Neuronal stem cell (in vitro differentiated cells): ENCODE measurements around the gene FMR1NB.

Experiments used
- DNase-seq: peaks from one replicate; pipeline ENCODE4 v3.0.0-alpha.2; 2013; ENCODE audit warnings: low spot score
- H2AFZ ChIP-seq: one replicate; pipeline ENCODE4 v1.6.1; 2013; ENCODE audit warnings: mild to moderate bottlenecking, low read length, inconsistent platforms
- H2AK5ac ChIP-seq: 2 replicates; pipeline ENCODE4 v1.6.1; 2013; ENCODE audit warnings: low read depth, mild to moderate bottlenecking, inconsistent platforms, low read length, moderate library complexity, mixed read lengths
- H2BK120ac ChIP-seq: 2 replicates; pipeline ENCODE4 v1.6.1; 2013; ENCODE audit warnings: low read depth, mild to moderate bottlenecking, inconsistent platforms, low read length, moderate library complexity, mixed read lengths
- H2BK12ac ChIP-seq: one replicate; pipeline ENCODE4 v1.6.1; 2013; ENCODE audit warnings: low read length, inconsistent platforms
- H2BK15ac ChIP-seq: 2 replicates; pipeline ENCODE4 v1.6.1; 2013; ENCODE audit warnings: mild to moderate bottlenecking, low read length, inconsistent platforms, mixed read lengths
- H2BK5ac ChIP-seq: one replicate; pipeline ENCODE4 v1.6.1; 2013; ENCODE audit warnings: inconsistent platforms, mild to moderate bottlenecking, low read length, moderate library complexity
- H3K14ac ChIP-seq: one replicate; pipeline ENCODE4 v1.6.1; 2013; ENCODE audit warnings: low read length, inconsistent platforms
- H3K18ac ChIP-seq: 2 replicates; pipeline ENCODE4 v1.6.1; 2013; ENCODE audit warnings: low read length, inconsistent platforms
- H3K23ac ChIP-seq: 2 replicates; pipeline ENCODE4 v1.6.1; 2013; ENCODE audit warnings: low read depth, mild to moderate bottlenecking, mixed read lengths, low read length, inconsistent platforms; ENCODE audit not compliant: poor library complexity
- H3K27ac ChIP-seq: replicated peaks from 3 replicates; pipeline ENCODE4 v1.5.1; 2013; ENCODE audit warnings: low read length, inconsistent platforms
- H3K27me3 ChIP-seq, 3 experiments: 2 replicates each; pipeline ENCODE4 v1.6.1; 2013; ENCODE audit warnings: low read length in 3 of 3, mild to moderate bottlenecking in 2 of 3, inconsistent platforms in 1 of 3, low read depth in 1 of 3, mixed read lengths in 1 of 3, moderate library complexity in 1 of 3; ENCODE audit not compliant: control insufficient read depth in 3 of 3, insufficient read depth in 3 of 3
- H3K36me3 ChIP-seq, 2 donors: replicated peaks in 1 of 2; 2 replicates each; pipeline ENCODE4 v1.6.1; 2013; ENCODE audit warnings: low read length in 2 of 2; ENCODE audit not compliant: control insufficient read depth in 2 of 2, insufficient read depth in 2 of 2
- H3K4ac ChIP-seq: 2 replicates; pipeline ENCODE4 v1.6.1; 2013; ENCODE audit warnings: inconsistent platforms, mild to moderate bottlenecking, low read length, moderate library complexity
- H3K4me1 ChIP-seq, 2 donors: 1 replicate in 1 of 2; 2 replicates in 1 of 2; pipeline ENCODE4 v1.6.1; 2013; ENCODE audit warnings: low read length in 2 of 2, low read depth in 1 of 2; ENCODE audit not compliant: control insufficient read depth in 2 of 2, insufficient read depth in 1 of 2
- H3K4me2 ChIP-seq: one replicate; pipeline ENCODE4 v1.6.1; 2013; ENCODE audit warnings: mild to moderate bottlenecking, low read length, inconsistent platforms; ENCODE audit not compliant: insufficient read depth, poor library complexity, severe bottlenecking
- H3K4me3 ChIP-seq, 2 donors: 2 replicates each; pipeline ENCODE4 v1.5.1; 2013; ENCODE audit warnings: low read length in 2 of 2, mild to moderate bottlenecking in 2 of 2, inconsistent platforms in 1 of 2, moderate library complexity in 1 of 2
- H3K79me1 ChIP-seq: one replicate; pipeline ENCODE4 v1.6.1; 2013; ENCODE audit warnings: low read depth, mild to moderate bottlenecking, inconsistent platforms, low read length, moderate library complexity
- H3K9ac ChIP-seq: one replicate; pipeline ENCODE4 v1.6.1; 2013; ENCODE audit warnings: mild to moderate bottlenecking, low read depth, low read length, inconsistent platforms; ENCODE audit not compliant: poor library complexity
- H3K9me3 ChIP-seq, 2 donors: replicated peaks in 1 of 2; 2 replicates each; pipeline versions ENCODE3 to v1.6.1; 2013; ENCODE audit warnings: low read length in 2 of 2, mild to moderate bottlenecking in 2 of 2, inconsistent platforms in 1 of 2, low read depth in 1 of 2, mixed read lengths in 1 of 2, moderate library complexity in 1 of 2; ENCODE audit not compliant: control insufficient read depth in 2 of 2, insufficient read depth in 1 of 2
- H4K8ac ChIP-seq: one replicate; pipeline ENCODE4 v1.6.1; 2013; ENCODE audit warnings: low read depth, mild to moderate bottlenecking, inconsistent platforms, low read length, moderate library complexity
- H4K91ac ChIP-seq: one replicate; pipeline ENCODE4 v1.6.1; 2013; ENCODE audit warnings: low read length, low read depth, mild to moderate bottlenecking, inconsistent platforms; ENCODE audit not compliant: poor library complexity
- WGBS, 2 donors: extraction: QIAGEN DNeasy Blood & Tissue Kit; methylation state at CpG; one replicate each; pipeline ENCODE4 v1.1.7; 2013; ENCODE audit warnings: missing lambda C conversion rate in 2 of 2, mixed read lengths in 1 of 2; ENCODE audit not compliant: insufficient read length in 2 of 2, insufficient replicate concordance in 1 of 2; ENCODE audit errors: extremely low coverage in 2 of 2; 5-methylcytosine and 5-hydroxymethylcytosine counted together

The FMR1NB gene

DNA sequence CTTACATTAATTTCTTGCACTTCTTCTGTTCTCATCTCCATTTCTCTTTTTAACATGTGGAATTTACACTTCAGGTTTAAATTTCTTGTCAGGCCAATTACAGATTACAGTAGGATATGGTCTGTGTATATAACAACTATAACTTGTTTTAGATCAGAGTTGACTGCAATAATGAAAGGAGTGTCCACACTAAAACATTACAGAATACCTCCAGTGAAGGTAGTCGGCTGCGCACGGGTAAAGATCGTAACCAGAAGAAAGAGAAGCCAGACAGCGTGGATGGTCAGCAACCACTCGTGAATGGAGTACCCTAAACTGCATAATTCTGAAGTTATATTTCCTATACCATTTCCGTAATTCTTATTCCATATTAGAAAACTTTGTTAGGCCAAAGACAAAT lies 32.6 kb upstream of the FMR1NB start:
- Histone ChIP-seq H3K23ac (no peak overlapping the region), H3K27me3 (no peaks in the 10 kb centered on the region), H3K9me3 (no peaks in the 10 kb centered on the region), H2BK5ac (no peak overlapping the region), H2BK15ac (no peak overlapping the region), H2AFZ (no peak overlapping the region), H3K36me3 (peaks cover 2 to 61% of the 10 kb centered on the region in 2 donors), H3K27ac (no peak overlapping the region), H2BK12ac (no peak overlapping the region), H3K4me3 (no peak overlapping the region), H3K9ac (no peak overlapping the region), H2BK120ac (no peak overlapping the region), H4K8ac (no peak overlapping the region), H3K18ac (no peak overlapping the region), H3K4me2 (no peak overlapping the region), H3K79me1 (no peaks in the 10 kb centered on the region), H3K14ac (no peak overlapping the region), H2AK5ac (no peak overlapping the region), H3K4me1 (no peaks in the 10 kb centered on the region), H4K91ac (no peak overlapping the region), H3K4ac (no peak overlapping the region)
- DNase-seq, result no peak
- WGBS, 2 donors, result no CpG with 5 or more reads among the region's 7 CpGs

- Histone ChIP-seq H2BK5ac (no peak overlapping the region), H3K9me3 (no peaks in the 10 kb centered on the region), H3K23ac (no peak overlapping the region), H2BK15ac (no peak overlapping the region), H3K79me1 (no peaks in the 10 kb centered on the region), H3K9ac (no peak overlapping the region), H4K8ac (no peak overlapping the region), H2BK12ac (no peak overlapping the region), H3K27me3 (no peaks in the 10 kb centered on the region), H4K91ac (no peak overlapping the region), H3K36me3 (peaks cover 2 to 43% of the 10 kb centered on the region in 2 donors), H3K4me3 (no peak overlapping the region), H3K27ac (no peak overlapping the region), H2AK5ac (no peak overlapping the region), H3K4me1 (no peaks in the 10 kb centered on the region), H3K14ac (no peak overlapping the region), H3K4ac (no peak overlapping the region), H2AFZ (no peak overlapping the region), H2BK120ac (no peak overlapping the region), H3K18ac (no peak overlapping the region), H3K4me2 (no peak overlapping the region)
- DNase-seq, result no peak
- no CpG with 5 or more reads among the region's 1 CpG for WGBS, 2 donors
Observed at GRCh38 chrX:147950352-147950751, 30.8 kb upstream of the FMR1NB start.

- H2BK12ac ChIP-seq, result no peak overlapping the region
- H3K9ac ChIP-seq, result no peak overlapping the region
- peaks cover 0 to 15% of the 10 kb centered on the region in 2 donors for H3K36me3 ChIP-seq
- no peak overlapping the region for H3K27ac ChIP-seq
- H3K23ac ChIP-seq, result no peak overlapping the region
- no peak for DNase-seq
- H3K27me3 ChIP-seq, result no peaks in the 10 kb centered on the region
- H2BK5ac ChIP-seq, result no peak overlapping the region
- no peak overlapping the region for H3K4me3 ChIP-seq
- no peak overlapping the region for H3K14ac ChIP-seq
- no peak overlapping the region for H3K4ac ChIP-seq
- H4K8ac ChIP-seq, result no peak overlapping the region
- H2AFZ ChIP-seq, result no peak overlapping the region
- H3K4me1 ChIP-seq, result no peaks in the 10 kb centered on the region
- H3K4me2 ChIP-seq, result no peak overlapping the region
- H4K91ac ChIP-seq, result no peak overlapping the region
- no peak overlapping the region for H2BK15ac ChIP-seq
- no peak overlapping the region for H2BK120ac ChIP-seq
- no peaks in the 10 kb centered on the region for H3K79me1 ChIP-seq
- H3K18ac ChIP-seq, result no peak overlapping the region
- no peaks in the 10 kb centered on the region for H3K9me3 ChIP-seq
- WGBS, 2 donors, result no CpG with 5 or more reads among the region's 2 CpGs
- H2AK5ac ChIP-seq, result no peak overlapping the region
Observed at GRCh38 chrX:147953976-147954375, 27.2 kb upstream of the FMR1NB start.

- H4K91ac ChIP-seq, result no peak overlapping the region
- no peaks in the 10 kb centered on the region for H3K4me1 ChIP-seq
- H2BK15ac ChIP-seq, result no peak overlapping the region
- no peaks in the 10 kb centered on the region for H3K9me3 ChIP-seq
- no peaks in the 10 kb centered on the region for H3K27me3 ChIP-seq
- no peak overlapping the region for H3K9ac ChIP-seq
- H3K4ac ChIP-seq, result no peak overlapping the region
- no peak overlapping the region for H3K18ac ChIP-seq
- no peaks in the 10 kb centered on the region for H3K36me3 ChIP-seq
- H3K79me1 ChIP-seq, result no peaks in the 10 kb centered on the region
- no peak overlapping the region for H3K14ac ChIP-seq
- no peak overlapping the region for H2AK5ac ChIP-seq
- no peak overlapping the region for H3K27ac ChIP-seq
- no peak overlapping the region for H4K8ac ChIP-seq
- no peak overlapping the region for H2BK120ac ChIP-seq
- H3K23ac ChIP-seq, result no peak overlapping the region
- no peak overlapping the region for H2AFZ ChIP-seq
- no peak overlapping the region for H3K4me3 ChIP-seq
- no peak for DNase-seq
- no peak overlapping the region for H2BK12ac ChIP-seq
- no CpG with 5 or more reads among the region's 2 CpGs for WGBS, 2 donors
- H2BK5ac ChIP-seq, result no peak overlapping the region
- no peak overlapping the region for H3K4me2 ChIP-seq
Observed at GRCh38 chrX:147957291-147957690, 23.8 kb upstream of the FMR1NB start.
